GM12873 (cell line): Measurements from ENCODE around the gene ZNF226.

Experiments used
- CTCF ChIP-seq: IDR thresholded peaks from 2 replicates; pipeline ENCODE4 v1.5.1; 2012; ENCODE audit warnings: low read depth, mild to moderate bottlenecking, moderate library complexity, low read length, control low read depth; ENCODE audit not compliant: insufficient read depth; ENCODE audit errors: missing control alignments

ZNF226 gene

GRCh38 chr19:44202470-44202869, 37.6 kb downstream of the ZNF226 start:
- TF ChIP-seq CTCF, result no peak

- no peak for TF ChIP-seq CTCF
Measured at GRCh38 chr19:44202974-44203373, 38.1 kb downstream of the ZNF226 start.

GRCh38 chr19:44204772-44205171, 39.9 kb downstream of the ZNF226 start:
- TF ChIP-seq CTCF, result no peak

GRCh38 chr19:44207126-44207803, 42.4 kb downstream of the ZNF226 start:
- TF ChIP-seq CTCF, result no peak

GRCh38 chr19:44212250-44212865, 47.5 kb downstream of the ZNF226 start, which contains the start of gene ZNF227:
TSS of gene ZNF227 (plus strand) at chr19:44212532. CDS start at chr19:44217793, 5,261 bp downstream.
- TF ChIP-seq CTCF, result no peak

- no peak for TF ChIP-seq CTCF
Measured at GRCh38 chr19:44212866-44213346, 48.0 kb downstream of the ZNF226 start.
